K562 (cell line): ENCODE measurements around the gene PPP4R3B. TPM values are rescaled to one million over a fixed set of nuclear protein-coding genes. Genes with fewer than 3 reads are reported as not detected.

Source experiments
- ASH1L ChIP-seq: fragments of 450-650 bp; IDR thresholded peaks from 2 replicates; pipeline ENCODE4 v1.6.1; 2018; ENCODE audit warnings: borderline replicate concordance, mild to moderate bottlenecking, low read depth; ENCODE audit not compliant: partially characterized antibody
- DMBX1 ChIP-seq: fragments of 250-450 bp; sonication (Bioruptor Pico); IDR thresholded peaks from 2 replicates; pipeline ENCODE4 v1.8.0; 2022; ENCODE audit warnings: inconsistent platforms, mild to moderate bottlenecking, moderate library complexity, borderline replicate concordance
- ETV1 ChIP-seq: fragments of 450-650 bp; conservative IDR thresholded peaks from 2 replicates; pipeline ENCODE4 v1.6.1; 2016; ENCODE audit warnings: missing genetic modification characterization, control low read depth, low read depth, missing compliant biosample characterization
- MITF ChIP-seq: IDR thresholded peaks from 2 replicates; pipeline ENCODE4 v1.6.1; 2014; ENCODE audit warnings: antibody characterized with exemption
- MXI1 ChIP-seq: IDR thresholded peaks from 2 replicates; pipeline ENCODE4 v1.6.1; 2011; ENCODE audit warnings: low read depth, mild to moderate bottlenecking, improper control_type of control experiment, low read length
- POLR2AphosphoS5 ChIP-seq: IDR thresholded peaks from 2 replicates; pipeline ENCODE4 v1.6.1; 2011; ENCODE audit warnings: mild to moderate bottlenecking, low read depth, low read length, moderate library complexity; ENCODE audit not compliant: control insufficient read depth, insufficient read depth
- POU5F1 ChIP-seq: fragments of 150-350 bp; IDR thresholded peaks from 2 replicates; pipeline ENCODE4 v1.6.1; 2014; ENCODE audit warnings: borderline replicate concordance, low read length, low read depth, mild to moderate bottlenecking; ENCODE audit not compliant: partially characterized antibody
- THAP12 ChIP-seq: fragments of 250-450 bp; sonication (Bioruptor Pico); IDR thresholded peaks from 2 replicates; pipeline ENCODE4 v1.9.0; 2021; ENCODE audit warnings: mild to moderate bottlenecking, inconsistent platforms
- TRIM28 ChIP-seq: fragments of 450-650 bp; IDR thresholded peaks from 2 replicates; pipeline ENCODE4 v1.6.1; 2017
- ZNF133 ChIP-seq: fragments of 250-450 bp; sonication (Bioruptor Pico); IDR thresholded peaks from 2 replicates; pipeline ENCODE4 v1.4.0; 2020; ENCODE audit warnings: mild to moderate bottlenecking
- ZNF224 ChIP-seq: sonication (generic); formaldehyde crosslinking; IDR thresholded peaks from 2 replicates; pipeline ENCODE4 v1.8.0; 2022; ENCODE audit warnings: mild to moderate bottlenecking, missing genetic modification reagents
- ZNF518B ChIP-seq: fragments of 250-450 bp; sonication (Bioruptor Pico); IDR thresholded peaks from 2 replicates; pipeline ENCODE4 v1.5.0; 2021; ENCODE audit warnings: mild to moderate bottlenecking, moderate library complexity
- polyA plus RNA-seq, 8 experiments: library from polyadenylated mRNA; depleted of rRNA in 4 of 8; stranded (reverse) in 5 of 8; unstranded in 3 of 8; fragments of >200 nt; fragmentation: Nextera tagmentation in 2 of 8; fragmentation: Illumina TruSeq in 1 of 8; extraction: Ambion mirVana in 2 of 8; extraction: Trizol in 1 of 8; gene quantifications; 2 replicates each; pipeline versions ENCODE4 v1.2.1 to v1.2.3, GENCODE V29; 2011 to 2014; ENCODE audit warnings: inconsistent platforms in 1 of 8, missing spikeins in 1 of 8
- total RNA-seq, 7 experiments: library from RNA; depleted of rRNA in 6 of 7; stranded (reverse); fragments of >200 nt in 6 of 7; fragmentation: Illumina TruSeq in 2 of 7; extraction: Trizol in 2 of 7; gene quantifications; 2 replicates each; pipeline versions ENCODE4 v1.2.1 to v1.2.3, GENCODE V29; 2011 to 2021; ENCODE audit warnings: low replicate concordance in 1 of 7
- TF ChIP-seq, protein P1 (sequence below): fragments of 200-400 bp; formaldehyde crosslinking; IDR thresholded peaks from 2 replicates; pipeline ENCODE4 v1.6.1; 2017; ENCODE audit warnings: mild to moderate bottlenecking, low read depth, low read length, moderate library complexity
- TF ChIP-seq, protein P2 (sequence below), 2 experiments: IDR thresholded peaks; 2 replicates each; pipeline ENCODE4 v1.6.1; 2012; ENCODE audit warnings: improper control_type of control experiment in 2 of 2, low read depth in 2 of 2, low read length in 2 of 2, borderline replicate concordance in 1 of 2

PPP4R3B gene
- total and polyA plus RNA-seq, 9 of the 15 experiments (the other 6 are each of a cell fraction or from before 2014, with no cell fraction given), result 13.2 to 59.2 (median 41.9) TPM

DNA sequence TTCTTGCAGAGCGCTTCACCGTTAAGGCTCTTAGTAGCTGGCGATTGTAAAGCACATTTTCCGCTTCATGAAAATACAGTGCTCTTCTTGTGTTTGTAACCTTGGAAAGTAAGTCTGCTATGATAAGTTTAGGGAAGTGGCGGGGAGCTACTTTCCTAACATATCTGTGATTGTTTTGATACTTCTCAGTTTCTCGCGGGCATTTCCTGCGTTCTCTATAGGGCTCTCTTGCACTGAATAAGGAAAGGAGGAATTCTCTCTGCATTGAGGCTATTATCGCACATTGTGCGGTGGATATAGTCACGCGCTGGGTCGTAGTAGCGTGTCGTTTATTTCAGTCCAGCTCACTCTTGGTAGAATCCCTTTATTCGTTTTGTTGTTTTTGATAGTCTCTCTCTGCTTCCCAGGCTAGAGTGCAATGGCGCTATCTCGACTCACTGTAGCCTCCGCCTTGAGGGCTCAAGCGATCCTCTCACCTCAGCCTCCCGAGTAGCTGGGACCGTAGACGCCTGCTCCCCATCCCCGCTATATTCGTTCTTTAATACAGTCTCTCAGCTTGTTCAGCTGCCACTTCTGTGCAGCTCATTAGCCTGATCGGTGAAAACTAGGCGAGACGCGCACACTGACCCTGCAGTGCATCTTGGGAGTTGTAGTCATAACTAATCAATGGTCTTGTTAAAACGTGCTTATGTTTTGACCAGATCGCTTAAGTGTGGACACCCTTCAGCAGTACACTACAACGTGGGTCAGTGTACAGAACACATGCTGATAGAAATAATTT is 1.0 kb upstream of the PPP4R3B start (continued):
- no peak for TF ChIP-seq THAP12 (CRISPR knock-in tag)
- peak; percentile 90 for TF ChIP-seq MXI1
- TF ChIP-seq POU5F1, result no peak
- no peak for TF ChIP-seq TRIM28
- no peak for TF ChIP-seq MITF
- no peak for TF ChIP-seq ZNF518B (CRISPR knock-in tag)
- no peak for TF ChIP-seq ASH1L
- no peak for TF ChIP-seq DMBX1 (CRISPR knock-in tag)
- peak; percentile 64; the same call in 1 of the 2 replicates for TF ChIP-seq POLR2AphosphoS5
- TF ChIP-seq ETV1 (tag), result no peak
- TF ChIP-seq, protein P1, sequence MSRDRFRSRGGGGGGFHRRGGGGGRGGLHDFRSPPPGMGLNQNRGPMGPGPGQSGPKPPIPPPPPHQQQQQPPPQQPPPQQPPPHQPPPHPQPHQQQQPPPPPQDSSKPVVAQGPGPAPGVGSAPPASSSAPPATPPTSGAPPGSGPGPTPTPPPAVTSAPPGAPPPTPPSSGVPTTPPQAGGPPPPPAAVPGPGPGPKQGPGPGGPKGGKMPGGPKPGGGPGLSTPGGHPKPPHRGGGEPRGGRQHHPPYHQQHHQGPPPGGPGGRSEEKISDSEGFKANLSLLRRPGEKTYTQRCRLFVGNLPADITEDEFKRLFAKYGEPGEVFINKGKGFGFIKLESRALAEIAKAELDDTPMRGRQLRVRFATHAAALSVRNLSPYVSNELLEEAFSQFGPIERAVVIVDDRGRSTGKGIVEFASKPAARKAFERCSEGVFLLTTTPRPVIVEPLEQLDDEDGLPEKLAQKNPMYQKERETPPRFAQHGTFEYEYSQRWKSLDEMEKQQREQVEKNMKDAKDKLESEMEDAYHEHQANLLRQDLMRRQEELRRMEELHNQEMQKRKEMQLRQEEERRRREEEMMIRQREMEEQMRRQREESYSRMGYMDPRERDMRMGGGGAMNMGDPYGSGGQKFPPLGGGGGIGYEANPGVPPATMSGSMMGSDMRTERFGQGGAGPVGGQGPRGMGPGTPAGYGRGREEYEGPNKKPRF, result no peak
- TF ChIP-seq, protein P2, sequence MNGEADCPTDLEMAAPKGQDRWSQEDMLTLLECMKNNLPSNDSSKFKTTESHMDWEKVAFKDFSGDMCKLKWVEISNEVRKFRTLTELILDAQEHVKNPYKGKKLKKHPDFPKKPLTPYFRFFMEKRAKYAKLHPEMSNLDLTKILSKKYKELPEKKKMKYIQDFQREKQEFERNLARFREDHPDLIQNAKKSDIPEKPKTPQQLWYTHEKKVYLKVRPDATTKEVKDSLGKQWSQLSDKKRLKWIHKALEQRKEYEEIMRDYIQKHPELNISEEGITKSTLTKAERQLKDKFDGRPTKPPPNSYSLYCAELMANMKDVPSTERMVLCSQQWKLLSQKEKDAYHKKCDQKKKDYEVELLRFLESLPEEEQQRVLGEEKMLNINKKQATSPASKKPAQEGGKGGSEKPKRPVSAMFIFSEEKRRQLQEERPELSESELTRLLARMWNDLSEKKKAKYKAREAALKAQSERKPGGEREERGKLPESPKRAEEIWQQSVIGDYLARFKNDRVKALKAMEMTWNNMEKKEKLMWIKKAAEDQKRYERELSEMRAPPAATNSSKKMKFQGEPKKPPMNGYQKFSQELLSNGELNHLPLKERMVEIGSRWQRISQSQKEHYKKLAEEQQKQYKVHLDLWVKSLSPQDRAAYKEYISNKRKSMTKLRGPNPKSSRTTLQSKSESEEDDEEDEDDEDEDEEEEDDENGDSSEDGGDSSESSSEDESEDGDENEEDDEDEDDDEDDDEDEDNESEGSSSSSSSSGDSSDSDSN (IDR thresholded peaks at IDR 0.05; ENCODE audit: borderline replicate concordance in 1 of 2, low read depth in 2 of 2, low read length in 2 of 2), result no peak
- TF ChIP-seq ZNF133 (CRISPR knock-in tag), result no peak
- no peak for TF ChIP-seq ZNF224 (CRISPR knock-in tag)
